K562 (cell line): ENCODE measurements around the gene CCDC93. TPM values are rescaled to one million over a fixed set of nuclear protein-coding genes. Genes with fewer than 3 reads are reported as not detected.

Experiments used
- ATF4 ChIP-seq: fragments of 450-650 bp; formaldehyde crosslinking; IDR thresholded peaks from 2 replicates; pipeline ENCODE4 v1.4.0; 2022; ENCODE audit warnings: mild to moderate bottlenecking, moderate library complexity
- BDP1 ChIP-seq: IDR thresholded peaks from 3 replicates; pipeline ENCODE4 v1.6.1; 2011; ENCODE audit not compliant: insufficient read length, insufficient read depth
- CBFA2T3 ChIP-seq: fragments of 450-650 bp; IDR thresholded peaks from 2 replicates; pipeline ENCODE4 v1.6.1; 2017
- E2F5 ChIP-seq: sonication (generic); formaldehyde crosslinking; IDR thresholded peaks from 2 replicates; pipeline ENCODE4 v1.8.0; 2022; ENCODE audit warnings: mild to moderate bottlenecking, missing genetic modification reagents
- EP300 ChIP-seq: IDR thresholded peaks from 2 replicates; pipeline ENCODE4 v1.6.1; 2012; ENCODE audit warnings: low read length, improper control_type of control experiment
- HBP1 ChIP-seq: fragments of 450-650 bp; formaldehyde crosslinking; IDR thresholded peaks from 2 replicates; pipeline ENCODE4 v1.4.0; 2022; ENCODE audit warnings: missing genetic modification characterization
- HMG20A ChIP-seq: fragments of 450-650 bp; formaldehyde crosslinking; conservative IDR thresholded peaks from 2 replicates; pipeline ENCODE4 v1.4.0; 2020; ENCODE audit warnings: mild to moderate bottlenecking, mixed read lengths
- KLF13 ChIP-seq: fragments of 450-650 bp; IDR thresholded peaks from 2 replicates; pipeline ENCODE4 v1.6.1; 2016; ENCODE audit warnings: missing genetic modification characterization, low read depth, mild to moderate bottlenecking, missing compliant biosample characterization, moderate library complexity, borderline replicate concordance
- KLF16 ChIP-seq: IDR thresholded peaks from 2 replicates; pipeline ENCODE4 v1.6.1; 2016; ENCODE audit warnings: antibody characterized with exemption
- MTA1 ChIP-seq: fragments of 450-650 bp; IDR thresholded peaks from 2 replicates; pipeline ENCODE4 v1.6.1; 2017; ENCODE audit warnings: borderline replicate concordance
- NBN ChIP-seq: fragments of 450-650 bp; IDR thresholded peaks from 2 replicates; pipeline ENCODE4 v1.6.1; 2016; ENCODE audit warnings: low read depth, mild to moderate bottlenecking
- RBM25 ChIP-seq: fragments of 200-400 bp; formaldehyde crosslinking; IDR thresholded peaks from 2 replicates; pipeline ENCODE4 v1.6.1; 2018; ENCODE audit warnings: low read length, low read depth, moderate library complexity; ENCODE audit not compliant: severe bottlenecking
- SIN3A ChIP-seq, 2 experiments: fragments of 150-350 bp in 1 of 2; IDR thresholded peaks; 2 replicates each; pipeline ENCODE4 v1.6.1; 2011 to 2016; ENCODE audit warnings: borderline replicate concordance in 2 of 2, low read depth in 2 of 2, low read length in 2 of 2, mild to moderate bottlenecking in 2 of 2, moderate library complexity in 2 of 2; ENCODE audit not compliant: control insufficient read depth in 1 of 2
- SMARCA4 ChIP-seq: fragments of 450-650 bp; IDR thresholded peaks from 2 replicates; pipeline ENCODE4 v1.6.1; 2016
- SOX6 ChIP-seq: fragments of 450-650 bp; IDR thresholded peaks from 2 replicates; pipeline ENCODE4 v1.6.1; 2014; ENCODE audit warnings: mild to moderate bottlenecking
- SREBF2 ChIP-seq: sonication (generic); formaldehyde crosslinking; IDR thresholded peaks from 2 replicates; pipeline ENCODE4 v1.4.0; 2020; ENCODE audit warnings: mild to moderate bottlenecking, missing genetic modification reagents
- STAG1 ChIP-seq: sonication (generic); formaldehyde crosslinking; IDR thresholded peaks from 2 replicates; pipeline ENCODE4 v1.5.0; 2020; ENCODE audit warnings: missing genetic modification reagents, borderline replicate concordance
- TBP ChIP-seq: optimal IDR thresholded peaks from 2 replicates; pipeline ENCODE3; 2011; ENCODE audit warnings: low read depth, low read length, improper control_type of control experiment
- TSHZ1 ChIP-seq: fragments of 250-450 bp; sonication (Bioruptor Pico); IDR thresholded peaks from 2 replicates; pipeline ENCODE4 v1.4.0; 2020; ENCODE audit warnings: mild to moderate bottlenecking, moderate library complexity
- ZNF184 ChIP-seq: sonication (generic); formaldehyde crosslinking; IDR thresholded peaks from 2 replicates; pipeline ENCODE4 v1.5.0; 2020; ENCODE audit warnings: missing genetic modification reagents
- ZNF212 ChIP-seq: fragments of 450-650 bp; formaldehyde crosslinking; IDR thresholded peaks from 2 replicates; pipeline ENCODE4 v1.4.0; 2020; ENCODE audit warnings: mild to moderate bottlenecking
- ZNF316 ChIP-seq: fragments of 450-650 bp; IDR thresholded peaks from 2 replicates; pipeline ENCODE4 v1.6.1; 2016
- ZNF395 ChIP-seq: fragments of 200-800 bp; sonication (Bioruptor generic); IDR thresholded peaks from 2 replicates; pipeline ENCODE4 v1.6.1; 2017; ENCODE audit warnings: missing genetic modification characterization, missing compliant biosample characterization
- ZNF696 ChIP-seq: fragments of 250-450 bp; sonication (Bioruptor Pico); conservative IDR thresholded peaks from 2 replicates; pipeline ENCODE4 v1.4.0; 2020; ENCODE audit warnings: mild to moderate bottlenecking, moderate library complexity
- polyA plus RNA-seq, 8 experiments: library from polyadenylated mRNA; depleted of rRNA in 4 of 8; stranded (reverse) in 5 of 8; unstranded in 3 of 8; fragments of >200 nt; fragmentation: Nextera tagmentation in 2 of 8; fragmentation: Illumina TruSeq in 1 of 8; extraction: Ambion mirVana in 2 of 8; extraction: Trizol in 1 of 8; gene quantifications; 2 replicates each; pipeline versions ENCODE4 v1.2.1 to v1.2.3, GENCODE V29; 2011 to 2014; ENCODE audit warnings: inconsistent platforms in 1 of 8, missing spikeins in 1 of 8
- total RNA-seq, 7 experiments: library from RNA; depleted of rRNA in 6 of 7; stranded (reverse); fragments of >200 nt in 6 of 7; fragmentation: Illumina TruSeq in 2 of 7; extraction: Trizol in 2 of 7; gene quantifications; 2 replicates each; pipeline versions ENCODE4 v1.2.1 to v1.2.3, GENCODE V29; 2011 to 2021; ENCODE audit warnings: low replicate concordance in 1 of 7

CCDC93 gene
- total and polyA plus RNA-seq, 9 of the 15 experiments (the other 6 are each of a cell fraction or from before 2014, with no cell fraction given): 3.3 to 19.3 (median 12.4) TPM

- no peak for TF ChIP-seq STAG1
- no peak for TF ChIP-seq ZNF395 (CRISPR knock-in tag)
- no peak for TF ChIP-seq ATF4 (CRISPR knock-in tag)
- no peak for TF ChIP-seq KLF13
- peak; percentile 50; the same call in 1 of the 2 replicates for TF ChIP-seq EP300
- TF ChIP-seq SMARCA4: peak; percentile 65
- no peak for TF ChIP-seq NBN
- TF ChIP-seq SIN3A (IDR thresholded peaks at IDR 0.05; ENCODE audit: borderline replicate concordance in 2 of 2, control insufficient read depth in 1 of 2, low read depth in 2 of 2, low read length in 2 of 2): no peak
- no peak; the same call in 1 of the 2 replicates for TF ChIP-seq MTA1
- TF ChIP-seq TBP: no peak
- no peak for TF ChIP-seq ZNF316
- TF ChIP-seq E2F5 (CRISPR knock-in tag): no peak
- peak; percentile 95 for TF ChIP-seq CBFA2T3
- TF ChIP-seq ZNF212 (CRISPR knock-in tag): no peak
- peak; percentile 74 for TF ChIP-seq KLF16
- no peak for TF ChIP-seq HBP1 (CRISPR knock-in tag)
- TF ChIP-seq TSHZ1 (CRISPR knock-in tag): no peak
- TF ChIP-seq SOX6: peak; percentile 60
- TF ChIP-seq HMG20A (CRISPR knock-in tag): no peak
- no peak for TF ChIP-seq BDP1
- TF ChIP-seq RBM25: no peak
- TF ChIP-seq ZNF184 (CRISPR knock-in tag): no peak
- no peak for TF ChIP-seq SREBF2 (CRISPR knock-in tag)
- TF ChIP-seq ZNF696 (CRISPR knock-in tag): no peak
Observed at GRCh38 chr2:118010473-118010872, 3.4 kb downstream of the CCDC93 start (continued).
